Left colon (tissue), 2 donors: ENCODE results near the gene TMEM131. TPM values are rescaled to one million over a fixed set of nuclear protein-coding genes. Genes with fewer than 3 reads are reported as not detected.
"Not testable (repeated sequence)": the region's sequence is repeated elsewhere in the genome, so short reads cannot be mapped to it uniquely, and the experiment has no call there.

ENCODE experiments used
- ATAC-seq: fragments of 200-7000 bp; cut with Tn5 transposase; one replicate; pipeline ENCODE4 v1.9.1; 2020; ENCODE audit warnings: mild to moderate bottlenecking, moderate library complexity
- DNase-seq, 2 donors: peaks; one replicate each; pipeline ENCODE4 v3.0.0-alpha.2; 2020
- intact Hi-C, 2 donors: fragments of 100-400 bp; cut with DNase I in 1 of 2; cut with micrococcal nuclease in 1 of 2; formaldehyde crosslinking; loops; one replicate each; pipeline versions ENCODE4 v1.11.2 to v1.14.0; 2022; cut with DNase I, micrococcal nuclease
- total RNA-seq, 2 donors: library from RNA; stranded (reverse); fragmentation: NEBNext Ultra II Directional; extraction: Animal tissue kit (Norgen Biotek cat#: 25700); gene quantifications; one replicate each; pipeline ENCODE4 v1.2.1, GENCODE V29; 2021
- donor health status: DM: no; HTN: no; CAD: no.
- donor health status: DM: yes; HTN: yes; CAD: no.

The TMEM131 gene
- total RNA-seq, 2 donors from 2014 or later = 80.6 to 89.5 TPM

DNA sequence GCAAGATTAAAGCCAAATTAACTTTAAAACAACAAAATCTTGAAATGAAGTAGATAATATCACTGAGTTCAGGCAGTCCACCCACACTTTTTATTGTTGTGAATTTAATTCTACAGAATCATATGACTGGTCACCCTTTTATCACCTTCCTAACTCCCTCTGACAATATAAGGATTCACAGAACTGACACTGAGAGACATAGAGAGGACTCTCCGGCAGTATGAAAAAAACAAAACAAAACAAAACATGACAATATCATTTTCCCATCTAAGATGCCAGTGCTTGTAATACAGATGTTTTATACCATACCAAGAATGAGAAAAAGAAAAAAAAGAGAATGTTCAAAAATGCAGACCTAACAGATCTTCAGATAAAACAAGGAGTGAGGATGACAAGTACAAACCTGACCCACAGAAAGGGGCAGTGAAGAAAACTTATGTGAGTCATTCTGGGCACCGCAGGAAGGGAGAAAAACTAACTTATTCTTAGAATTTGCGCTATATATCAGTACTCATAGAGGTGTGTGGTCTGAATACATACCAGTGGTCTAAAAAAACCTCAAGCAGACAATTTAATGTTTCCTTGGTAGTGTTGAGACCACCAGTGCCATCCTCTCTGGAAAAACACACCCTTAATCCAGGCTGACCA lies 145.7 kb downstream of the TMEM131 start:
- intact Hi-C loops = no loop called here
- ATAC-seq (no peak), DNase-seq (no peak)

DNA sequence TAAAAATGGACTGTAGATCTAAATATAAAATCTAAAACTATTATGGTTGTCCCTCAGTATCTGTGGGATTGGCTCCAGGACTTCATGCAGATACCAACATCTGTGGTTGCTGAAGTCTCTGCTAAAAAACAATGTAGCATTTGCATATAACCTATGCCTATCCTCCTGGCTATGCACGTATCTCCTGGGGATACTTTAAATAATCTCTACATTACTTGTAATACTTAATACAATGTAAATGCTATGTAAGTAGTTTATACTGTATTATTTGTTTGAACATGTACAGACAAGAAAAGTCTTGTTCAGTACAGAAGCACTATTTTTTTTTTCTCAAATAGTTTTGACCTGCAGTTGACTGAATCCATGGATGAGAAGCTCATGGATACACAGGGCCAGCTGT lies 147.4 kb downstream of the TMEM131 start:
- no peak for ATAC-seq
- DNase-seq = no peak

DNA sequence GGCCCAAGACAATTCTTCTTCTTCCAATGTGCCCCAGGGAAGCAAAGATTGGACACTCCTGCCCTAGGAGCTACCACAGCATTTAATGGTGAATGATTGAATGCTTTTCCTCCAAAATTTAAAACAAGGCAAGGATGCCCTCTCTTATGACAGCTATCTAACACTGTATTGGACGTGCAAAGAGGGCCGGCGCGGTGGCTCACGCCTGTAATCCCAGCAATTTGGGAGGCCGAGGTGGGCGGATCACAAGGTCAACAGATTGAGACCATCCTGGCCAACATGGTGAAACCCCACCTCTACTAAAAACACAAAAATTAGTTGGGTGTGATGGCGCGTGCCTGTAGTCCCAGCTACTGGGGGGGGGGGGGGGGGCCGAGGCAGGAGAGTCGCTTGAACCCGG lies 149.0 kb downstream of the TMEM131 start:
- DNase-seq, intact Hi-C loops, ATAC-seq: not testable (repeated sequence)

More for the DNA sequence above, 147.4 kb downstream of the TMEM131 start:
- intact Hi-C loops = no loop called here

DNA sequence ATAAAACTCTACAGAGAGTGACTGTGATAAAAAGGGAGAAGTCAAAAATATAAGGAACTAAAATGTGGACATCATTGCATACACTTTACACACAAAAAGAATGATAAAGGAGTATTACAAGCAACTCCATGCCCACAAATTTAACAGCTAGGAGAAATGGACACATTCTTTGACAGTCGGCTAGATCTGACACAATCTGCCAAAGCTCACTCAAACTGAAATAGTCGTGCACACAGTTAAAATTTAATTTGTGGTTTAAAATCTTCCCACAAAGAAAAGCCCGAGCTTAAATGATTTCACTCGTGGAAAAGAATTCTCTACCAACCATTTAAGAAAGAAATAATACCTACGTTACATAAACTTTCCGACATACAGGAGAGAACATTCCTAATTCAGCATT lies 149.9 kb downstream of the TMEM131 start:
- ATAC-seq = no peak
- intact Hi-C loops = no loop called here

DNA sequence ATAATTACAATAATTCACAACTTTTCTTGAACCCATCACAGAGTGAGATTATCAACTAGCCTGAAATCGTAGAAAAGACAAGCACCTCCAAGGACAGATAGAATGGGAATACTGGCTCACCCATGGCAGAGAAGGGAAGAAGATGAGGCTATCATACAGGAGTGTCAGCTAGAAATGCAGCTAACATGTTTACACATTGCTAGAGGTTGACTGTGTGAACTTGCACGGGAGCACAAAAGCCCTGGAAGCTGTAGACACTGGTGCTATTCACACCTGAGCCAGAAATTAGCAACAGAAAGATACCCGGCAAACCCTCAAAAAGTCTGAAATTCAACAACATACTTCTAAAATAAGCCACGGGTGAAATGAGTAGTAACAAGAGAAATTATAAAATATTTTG lies 150.6 kb downstream of the TMEM131 start:
- intact Hi-C loops = no loop called here
- ATAC-seq = peak; percentile 32

More for the DNA sequence above, 149.9 kb downstream of the TMEM131 start:
- DNase-seq = no peak

DNA sequence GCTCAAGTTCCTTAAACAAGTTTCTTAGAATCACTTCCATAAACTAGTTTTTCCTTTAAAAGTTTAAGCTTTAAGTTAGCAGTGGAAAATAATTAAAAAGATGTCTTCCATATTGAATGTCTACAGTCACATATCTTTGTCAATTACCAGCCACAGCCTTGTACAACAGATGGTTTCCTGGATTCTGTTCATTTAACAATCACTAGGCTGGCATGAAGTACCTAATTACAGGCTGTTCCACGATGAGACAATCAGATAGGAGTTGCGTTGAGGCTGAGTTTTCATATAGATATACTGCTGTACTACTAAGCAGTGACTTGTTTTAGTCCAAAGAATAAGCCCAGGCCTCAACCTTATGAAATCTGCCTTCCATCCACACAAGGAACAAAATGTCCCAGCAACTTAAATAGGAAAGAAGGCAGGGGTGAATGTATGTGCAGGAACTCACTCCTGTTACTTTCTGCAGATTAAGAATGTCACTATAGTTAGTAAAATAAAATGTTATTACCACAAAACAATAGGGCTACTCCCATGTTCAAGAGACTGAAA lies 151.4 kb downstream of the TMEM131 start:
- ATAC-seq (peak; percentile 91), DNase-seq (no peak)
- intact Hi-C loops = no loop called here

More for the DNA sequence above, 150.6 kb downstream of the TMEM131 start:
- DNase-seq = no peak

DNA sequence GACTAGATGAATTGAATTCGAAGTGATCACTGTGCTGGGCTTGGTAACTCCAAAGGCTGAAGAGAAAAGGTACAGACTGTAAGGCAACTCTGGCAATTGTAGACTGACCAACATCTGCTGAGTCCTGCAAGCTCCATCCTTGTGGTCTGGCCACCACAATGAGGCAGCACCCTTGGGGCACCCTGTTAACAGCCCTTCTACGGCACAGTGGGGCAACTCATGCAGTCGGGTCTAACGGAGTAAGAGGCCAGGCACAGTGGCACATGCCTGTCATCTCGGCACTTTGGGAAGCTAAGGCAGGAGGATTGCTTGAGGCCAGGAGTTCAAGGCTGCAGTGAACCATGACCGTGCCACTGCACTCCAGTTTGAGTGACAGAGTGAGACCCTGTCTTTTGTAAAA lies 155.6 kb downstream of the TMEM131 start:
- ATAC-seq (no peak), DNase-seq (no peak)
- intact Hi-C loops = no loop called here

DNA sequence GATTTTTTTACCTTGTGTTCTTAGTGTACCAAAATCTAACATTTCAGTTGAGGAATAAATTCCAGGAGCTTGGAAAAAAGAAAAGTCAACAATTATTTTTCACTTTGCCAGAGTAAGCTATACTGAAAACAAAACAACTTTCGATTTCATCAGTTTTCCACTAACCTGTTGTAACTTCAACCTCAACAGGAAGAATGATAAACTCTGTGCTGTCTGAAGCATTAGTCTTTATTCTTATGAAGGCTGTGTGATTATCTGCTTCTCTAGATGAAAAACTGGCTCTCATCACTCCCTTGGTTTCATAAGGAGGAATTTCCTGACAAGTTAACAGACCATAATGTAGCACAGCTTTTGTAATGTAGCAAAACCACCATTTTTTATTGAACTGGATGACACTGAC lies 161.1 kb downstream of the TMEM131 start:
- no peak for ATAC-seq
- DNase-seq = no peak
- intact Hi-C loops = no loop called here

DNA sequence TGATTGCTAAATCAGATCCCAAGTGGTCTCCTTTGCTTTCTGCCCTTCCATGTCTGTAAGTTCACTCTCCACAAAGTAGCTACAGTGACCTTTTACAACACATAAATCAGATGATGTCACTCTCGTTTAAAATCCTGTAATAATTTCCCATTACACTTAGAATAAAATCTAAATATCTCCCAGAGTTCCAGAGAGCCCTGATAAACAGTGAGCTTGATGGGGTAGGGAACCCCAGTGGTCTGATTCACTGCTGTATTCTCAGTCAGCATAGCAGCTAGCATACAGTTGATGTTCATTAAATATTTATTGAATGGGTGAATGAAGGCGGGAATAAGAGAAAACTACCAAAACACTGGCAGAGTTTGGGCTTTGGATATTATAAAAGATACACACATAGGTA lies 164.6 kb downstream of the TMEM131 start:
- intact Hi-C loops = no loop called here
- no peak for ATAC-seq

DNA sequence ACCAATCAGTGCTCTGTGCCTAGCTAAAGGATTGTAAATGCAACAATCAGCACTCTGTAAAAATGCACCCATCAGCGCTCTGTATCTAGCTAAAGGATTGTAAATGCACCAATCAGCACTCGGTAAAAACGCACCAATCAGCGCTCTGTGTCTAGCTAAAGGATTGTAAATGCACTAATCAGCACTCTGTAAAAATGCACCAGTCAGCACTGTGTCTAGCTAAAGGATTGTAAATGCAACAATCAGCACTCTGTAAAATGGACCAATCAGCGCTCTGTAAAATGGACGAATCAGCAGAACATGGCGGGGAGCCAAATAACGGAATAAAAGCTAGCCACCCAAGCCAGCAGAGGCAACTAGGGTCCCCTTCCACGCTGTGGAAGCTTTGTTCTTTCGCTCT lies 166.5 kb downstream of the TMEM131 start:
- intact Hi-C loops, DNase-seq, ATAC-seq: not testable (repeated sequence)

More for the DNA sequence above, 164.6 kb downstream of the TMEM131 start:
- no peak for DNase-seq

DNA sequence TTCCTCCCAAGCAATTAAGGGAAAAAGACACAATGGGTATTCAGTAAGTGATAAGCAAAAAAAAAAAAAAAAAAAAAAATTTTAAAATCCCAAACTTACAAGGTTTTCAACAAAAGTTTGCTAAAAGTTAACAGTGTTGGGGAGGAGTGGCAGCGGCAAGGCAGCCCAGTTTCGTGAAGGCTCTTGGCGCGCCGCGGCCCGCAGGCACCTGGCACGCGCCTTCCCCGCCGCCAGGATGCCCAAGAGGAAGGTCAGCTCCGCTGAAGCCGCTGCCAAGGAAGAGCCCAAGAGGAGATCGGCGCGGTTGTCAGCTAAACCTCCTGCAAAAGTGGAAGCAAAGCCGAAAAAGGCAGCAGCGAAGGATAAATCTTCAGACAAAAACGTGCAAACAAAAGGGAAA lies 168.7 kb downstream of the TMEM131 start:
- DNase-seq, ATAC-seq, intact Hi-C loops: not testable (repeated sequence)

DNA sequence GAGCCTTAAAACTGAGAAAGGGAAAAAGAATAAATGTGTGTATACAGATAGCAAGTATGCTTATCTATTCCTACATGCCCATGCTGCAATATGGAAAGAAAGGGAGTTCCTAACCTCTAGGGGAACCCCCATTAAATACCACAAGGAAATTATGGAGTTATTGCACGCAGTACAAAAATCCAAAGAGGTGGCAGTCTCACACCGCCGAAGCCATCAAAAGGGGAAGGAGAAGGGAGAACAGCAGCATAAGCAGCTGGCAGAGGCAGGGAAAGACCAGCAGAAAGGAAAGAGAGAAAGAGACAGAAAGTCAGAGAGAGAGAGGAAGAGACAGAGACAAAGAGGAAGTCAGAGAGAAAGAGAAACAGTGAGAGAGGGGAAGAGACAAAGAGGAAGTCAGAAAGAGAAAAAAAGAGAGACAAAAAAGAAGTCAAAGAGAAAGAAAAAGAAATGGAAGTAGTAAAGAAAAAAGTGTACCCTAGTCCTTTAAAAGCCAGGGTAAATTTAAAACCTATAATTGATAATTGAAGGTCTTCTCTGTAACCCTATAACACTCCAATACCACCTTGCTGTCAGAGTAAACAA lies 169.4 kb downstream of the TMEM131 start:
- DNase-seq, ATAC-seq, intact Hi-C loops: not testable (repeated sequence)

DNA sequence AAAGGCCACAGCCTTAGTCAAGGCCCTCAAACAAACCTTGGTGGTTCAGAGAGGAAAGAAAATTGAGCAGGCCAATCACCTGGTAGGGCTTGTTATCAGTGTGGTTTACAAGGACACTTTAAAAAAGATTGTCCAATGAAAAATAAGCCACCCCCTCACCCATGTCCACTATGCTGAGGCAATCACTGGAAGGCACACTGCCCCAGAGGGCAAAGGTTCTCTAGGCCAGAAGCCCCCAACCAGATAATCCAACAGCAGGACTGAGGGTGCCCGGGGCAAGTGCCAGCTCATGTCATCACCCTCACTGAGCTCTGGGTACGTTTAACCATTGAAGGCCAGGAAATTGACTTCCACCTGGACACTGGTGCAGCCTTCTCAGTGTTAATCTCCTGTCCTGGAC lies 171.7 kb downstream of the TMEM131 start:
- ATAC-seq, intact Hi-C loops, DNase-seq: not testable (repeated sequence)

DNA sequence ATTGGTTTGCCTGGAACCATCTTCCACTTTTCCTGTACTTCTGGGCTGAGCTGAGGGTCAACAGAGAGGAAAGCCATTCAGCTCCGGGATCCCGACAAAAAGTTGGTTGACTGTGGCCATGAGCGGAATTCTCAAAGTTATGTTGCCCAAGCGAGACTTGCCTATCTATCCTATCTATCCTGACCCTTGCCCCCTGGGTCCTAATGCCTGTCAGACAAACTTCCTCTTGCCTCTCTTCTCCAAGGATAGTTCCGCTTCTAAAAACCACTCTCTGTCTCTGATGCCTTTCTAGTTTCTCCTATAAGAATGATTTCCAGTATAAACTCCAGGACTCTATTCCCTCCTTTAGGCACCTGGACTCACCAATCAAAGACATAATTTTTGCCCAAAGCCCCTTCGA lies 173.9 kb downstream of the TMEM131 start:
- DNase-seq, ATAC-seq, intact Hi-C loops: not testable (repeated sequence)

DNA sequence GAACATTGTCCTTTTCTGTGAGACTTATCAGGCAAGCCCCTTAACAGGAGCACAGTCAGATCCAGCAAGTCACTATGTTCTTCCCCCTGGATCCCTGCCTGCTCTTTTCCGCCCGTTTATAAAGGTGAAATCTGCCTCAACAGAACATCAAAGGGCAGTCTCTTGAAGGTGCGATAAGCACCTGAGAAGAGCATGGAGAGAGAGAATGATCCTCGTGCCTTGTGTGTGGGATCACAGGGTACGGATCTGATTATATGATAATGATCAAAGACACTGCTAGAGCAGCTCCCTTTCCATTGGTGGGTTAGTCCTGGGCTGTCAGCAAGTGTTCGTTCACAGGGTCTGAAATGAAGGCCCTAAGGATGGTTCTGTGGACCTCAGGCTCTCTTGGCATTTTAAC lies 176.0 kb downstream of the TMEM131 start:
- intact Hi-C loops = no loop called here
- no peak for ATAC-seq
- DNase-seq = no peak

DNA sequence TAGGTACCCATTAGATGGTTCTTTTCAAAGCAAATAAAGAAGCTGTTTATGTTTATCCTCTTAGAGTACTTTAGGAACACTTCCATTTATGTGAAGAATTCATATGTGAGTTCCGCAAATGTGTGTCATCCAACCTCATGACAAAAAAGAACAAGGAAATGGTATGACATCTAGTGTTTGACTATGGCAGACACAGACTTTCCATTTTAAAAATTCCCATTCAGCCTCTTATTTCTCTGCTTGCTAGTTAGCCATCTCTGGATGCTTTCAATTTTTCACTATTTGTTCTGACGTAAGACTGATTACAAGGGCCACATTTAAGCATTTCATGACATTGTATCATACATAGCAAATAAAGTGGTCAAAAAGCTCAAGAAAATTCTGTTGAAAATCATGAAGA lies 179.3 kb downstream of the TMEM131 start:
- ATAC-seq (no peak), DNase-seq (no peak)
- intact Hi-C loops = no loop called here

DNA sequence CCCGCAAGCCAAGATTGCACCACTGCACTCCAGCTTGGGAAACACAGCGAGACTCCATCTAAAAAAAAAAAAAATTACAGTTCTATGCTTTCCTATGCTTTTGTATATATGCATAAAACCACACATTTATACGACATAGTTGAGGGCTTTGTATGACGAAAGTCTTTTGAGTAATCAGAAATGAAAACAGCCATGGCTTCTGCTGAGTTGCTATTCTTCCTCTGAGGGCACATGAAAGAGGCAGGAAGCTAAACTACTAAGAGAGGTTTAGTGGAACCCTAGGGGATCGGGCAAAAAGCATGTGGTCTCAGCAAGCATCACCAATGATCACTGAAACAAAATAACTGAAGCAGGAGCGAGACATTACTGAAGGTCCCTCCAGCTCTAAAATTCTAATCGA lies 182.8 kb downstream of the TMEM131 start:
- DNase-seq = no peak
- no peak for ATAC-seq
- intact Hi-C loops = no loop called here

DNA sequence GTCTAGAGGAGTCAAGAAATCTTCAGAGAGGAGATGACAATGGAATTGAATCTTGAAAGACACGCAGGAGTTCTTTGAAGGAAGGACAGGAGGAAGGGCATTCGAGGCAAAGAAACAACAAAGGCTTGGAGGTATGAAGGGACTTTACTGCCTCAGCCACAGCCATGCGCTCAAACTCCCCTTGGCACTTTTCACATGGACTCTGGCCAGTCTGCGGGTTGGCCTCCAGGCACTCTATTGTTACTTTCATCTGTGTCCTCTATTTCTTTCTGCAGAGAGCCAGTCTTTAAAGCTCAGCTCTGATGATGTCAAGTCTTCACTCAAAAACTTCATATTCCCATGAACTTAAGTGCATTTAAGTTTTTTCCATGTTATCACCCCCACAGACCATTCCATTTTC lies 186.9 kb downstream of the TMEM131 start:
- ATAC-seq (no peak), DNase-seq (no peak)
- intact Hi-C loops = loop anchor here in 1 of 2 donors (5.0 to 10.0 kb wide), 4 partner anchors 186 to 573 kb away; partner anchors contain the start of gene TMEM131

DNA sequence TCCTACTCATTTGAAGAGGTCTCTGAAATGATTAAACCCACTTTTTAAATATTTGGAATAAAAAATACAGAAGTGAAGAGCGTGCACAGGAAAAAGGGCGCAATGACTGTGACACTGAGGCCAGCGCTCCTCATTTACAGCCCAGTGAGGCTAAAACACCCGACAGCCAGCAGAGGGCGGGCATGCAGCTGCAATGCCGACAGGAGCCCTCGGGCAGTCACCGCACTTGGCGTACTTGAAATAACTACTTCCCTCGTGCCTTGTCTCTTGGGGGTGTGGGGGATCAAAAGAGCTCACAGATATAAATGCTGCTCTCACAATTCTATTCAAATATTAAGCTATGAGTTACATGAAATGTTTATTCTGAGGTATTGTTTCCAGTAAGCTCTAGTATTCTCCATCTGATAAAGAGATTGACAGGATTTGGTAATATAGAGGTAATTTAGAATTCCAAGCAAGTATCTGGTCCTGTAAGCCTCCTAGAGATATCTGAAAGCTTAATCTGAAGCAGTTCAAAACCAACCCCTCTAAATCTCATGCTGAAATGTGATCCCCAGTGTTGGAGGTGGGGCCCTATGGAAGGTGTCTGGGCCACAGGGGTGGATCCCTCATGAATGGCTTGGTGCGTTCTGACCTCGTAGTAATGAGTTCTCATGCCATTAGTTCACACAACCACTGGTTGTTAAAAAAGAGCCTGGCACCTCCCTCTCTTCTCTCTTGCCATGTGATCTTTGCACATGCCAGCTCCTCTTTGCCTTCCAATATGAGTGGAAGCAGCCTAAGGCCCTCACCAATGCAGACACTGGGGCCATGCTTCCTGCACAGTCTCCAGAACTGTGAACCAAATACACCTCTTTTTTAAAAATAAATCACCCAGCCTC lies 188.8 kb downstream of the TMEM131 start:
- ATAC-seq (peak; percentile 97), DNase-seq (peak; percentile 74 to 88)
- intact Hi-C loops = loop anchor here in 1 of 2 donors (5.0 to 10.0 kb wide), 4 partner anchors 188 to 575 kb away; partner anchors contain the start of gene TMEM131
